ENCODE measurements around the gene RAPGEF1. TPM values are rescaled to one million over a fixed set of nuclear protein-coding genes. Genes with fewer than 3 reads are reported as not detected.

RAPGEF1 gene
- total and polyA plus RNA-seq, 2 experiments from 2014 or later, result 9.9 to 82.8 TPM

GRCh38 chr9:131620764-131621520 is 118.9 kb downstream of the RAPGEF1 start:
- H3K79me2 ChIP-seq (replicated peaks; ENCODE audit: insufficient read depth), result no peaks in the 10 kb centered on the region
- H3K36me3 ChIP-seq (ENCODE audit: insufficient read depth), result peaks cover 12% of the 10 kb centered on the region; the same call in 1 of the 2 replicates
- no peak overlapping the region for H3K27ac ChIP-seq (ENCODE audit: low read depth)
- DNase-seq (ENCODE audit: low spot score) (no peak), ATAC-seq (no peak)
- H4K20me1 ChIP-seq (replicated peaks; ENCODE audit: insufficient read depth), result peaks cover 3% of the 10 kb centered on the region
- TF ChIP-seq EZH2 (IDR thresholded peaks at IDR 0.05; ENCODE audit: low read depth, unreplicated experiment) (no peak), STAT1 (IDR thresholded peaks at IDR 0.05; ENCODE audit: unreplicated experiment) (no peak), CREB1 (CRISPR knock-in tag; IDR thresholded peaks at IDR 0.05; ENCODE audit: low read depth) (no peak), ZNF114 (CRISPR knock-in tag; IDR thresholded peaks at IDR 0.05) (no peak), JUNB (IDR thresholded peaks at IDR 0.05; ENCODE audit: unreplicated experiment) (no peak)
- TF ChIP-seq, protein P1, sequence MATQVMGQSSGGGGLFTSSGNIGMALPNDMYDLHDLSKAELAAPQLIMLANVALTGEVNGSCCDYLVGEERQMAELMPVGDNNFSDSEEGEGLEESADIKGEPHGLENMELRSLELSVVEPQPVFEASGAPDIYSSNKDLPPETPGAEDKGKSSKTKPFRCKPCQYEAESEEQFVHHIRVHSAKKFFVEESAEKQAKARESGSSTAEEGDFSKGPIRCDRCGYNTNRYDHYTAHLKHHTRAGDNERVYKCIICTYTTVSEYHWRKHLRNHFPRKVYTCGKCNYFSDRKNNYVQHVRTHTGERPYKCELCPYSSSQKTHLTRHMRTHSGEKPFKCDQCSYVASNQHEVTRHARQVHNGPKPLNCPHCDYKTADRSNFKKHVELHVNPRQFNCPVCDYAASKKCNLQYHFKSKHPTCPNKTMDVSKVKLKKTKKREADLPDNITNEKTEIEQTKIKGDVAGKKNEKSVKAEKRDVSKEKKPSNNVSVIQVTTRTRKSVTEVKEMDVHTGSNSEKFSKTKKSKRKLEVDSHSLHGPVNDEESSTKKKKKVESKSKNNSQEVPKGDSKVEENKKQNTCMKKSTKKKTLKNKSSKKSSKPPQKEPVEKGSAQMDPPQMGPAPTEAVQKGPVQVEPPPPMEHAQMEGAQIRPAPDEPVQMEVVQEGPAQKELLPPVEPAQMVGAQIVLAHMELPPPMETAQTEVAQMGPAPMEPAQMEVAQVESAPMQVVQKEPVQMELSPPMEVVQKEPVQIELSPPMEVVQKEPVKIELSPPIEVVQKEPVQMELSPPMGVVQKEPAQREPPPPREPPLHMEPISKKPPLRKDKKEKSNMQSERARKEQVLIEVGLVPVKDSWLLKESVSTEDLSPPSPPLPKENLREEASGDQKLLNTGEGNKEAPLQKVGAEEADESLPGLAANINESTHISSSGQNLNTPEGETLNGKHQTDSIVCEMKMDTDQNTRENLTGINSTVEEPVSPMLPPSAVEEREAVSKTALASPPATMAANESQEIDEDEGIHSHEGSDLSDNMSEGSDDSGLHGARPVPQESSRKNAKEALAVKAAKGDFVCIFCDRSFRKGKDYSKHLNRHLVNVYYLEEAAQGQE (IDR thresholded peaks at IDR 0.05; ENCODE audit: unreplicated experiment), result no peak
- Mint-ChIP-seq H3K4me3 (no peak overlapping the region), H3K27ac (peak overlapping the region; percentile 9; the same call in 1 of the 2 replicates), H3K36me3 (ENCODE audit: low read depth) (peaks cover 46% of the 10 kb centered on the region), H3K9me3 (no peaks in the 10 kb centered on the region), H3K27me3 (ENCODE audit: insufficient read depth, low read depth, poor library complexity) (peaks cover 14% of the 10 kb centered on the region), H3K4me1 (peaks cover 13% of the 10 kb centered on the region)
- no peaks in the 10 kb centered on the region for H3K4me1 ChIP-seq (ENCODE audit: insufficient read depth)
- H3K27me3 ChIP-seq (ENCODE audit: insufficient read depth), result no peaks in the 10 kb centered on the region
- H3K4me3 ChIP-seq, result no peak overlapping the region
- no peaks in the 10 kb centered on the region for H3F3A ChIP-seq (replicated peaks; ENCODE audit: low read depth)
- no peaks in the 10 kb centered on the region for H3K9me2 ChIP-seq (ENCODE audit: insufficient read depth)
- no peak overlapping the region for H2AFZ ChIP-seq
- H3K4me2 ChIP-seq, result no peak overlapping the region

DNA sequence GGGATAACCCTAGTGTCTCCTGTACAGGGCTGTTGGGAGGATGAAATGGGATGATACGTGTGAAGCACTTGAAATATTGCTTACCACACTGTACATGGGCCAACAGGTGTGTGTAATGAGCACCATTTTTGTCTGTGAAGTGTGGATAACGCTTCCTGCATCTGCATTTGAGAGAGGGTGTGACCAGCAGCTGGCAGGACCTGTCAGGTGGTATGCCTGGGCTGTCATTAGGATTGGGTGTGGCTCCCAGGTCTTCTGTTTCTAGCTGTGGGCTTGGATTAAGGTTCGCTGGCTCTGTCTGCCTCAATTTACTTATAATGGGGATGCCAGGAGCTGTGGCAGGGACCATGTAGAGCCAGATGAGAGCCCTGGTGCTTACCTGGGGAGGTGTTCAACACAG is 120.2 kb downstream of the RAPGEF1 start:
- Mint-ChIP-seq H3K4me1 (peaks cover 13% of the 10 kb centered on the region), H3K27ac (no peak overlapping the region), H3K27me3 (ENCODE audit: insufficient read depth, low read depth, poor library complexity) (peaks cover 14% of the 10 kb centered on the region), H3K36me3 (ENCODE audit: low read depth) (peaks cover 46% of the 10 kb centered on the region), H3K4me3 (no peak overlapping the region), H3K9me3 (no peaks in the 10 kb centered on the region)
- Histone ChIP-seq H3K27ac (ENCODE audit: low read depth) (no peak overlapping the region), H2AFZ (no peak overlapping the region), H4K20me1 (replicated peaks; ENCODE audit: insufficient read depth) (no peaks in the 10 kb centered on the region; the same call in none of the 2 replicates), H3K79me2 (replicated peaks; ENCODE audit: insufficient read depth) (no peaks in the 10 kb centered on the region), H3K36me3 (ENCODE audit: insufficient read depth) (peaks cover 5% of the 10 kb centered on the region; the same call in 1 of the 2 replicates), H3K9me2 (ENCODE audit: insufficient read depth) (no peaks in the 10 kb centered on the region), H3K4me1 (ENCODE audit: insufficient read depth) (no peaks in the 10 kb centered on the region), H3K4me2 (no peak overlapping the region), H3F3A (replicated peaks; ENCODE audit: low read depth) (no peaks in the 10 kb centered on the region), H3K27me3 (ENCODE audit: insufficient read depth) (no peaks in the 10 kb centered on the region), H3K4me3 (no peak overlapping the region)
- no peak for ATAC-seq
- no peak for DNase-seq (ENCODE audit: low spot score)
- no peak for TF ChIP-seq ZNF331 (CRISPR knock-in tag; IDR thresholded peaks at IDR 0.05; ENCODE audit: low read depth)
- TF ChIP-seq JUNB (IDR thresholded peaks at IDR 0.05; ENCODE audit: unreplicated experiment), result no peak
- no peak for TF ChIP-seq ETS1 (IDR thresholded peaks at IDR 0.05)
- TF ChIP-seq CTCF (conservative IDR thresholded peaks at IDR 0.05; ENCODE audit: low read depth in 2 of 2), result no peak
- no peak for TF ChIP-seq EZH2phosphoT487 (IDR thresholded peaks at IDR 0.05; ENCODE audit: unreplicated experiment)
- TF ChIP-seq EZH2 (IDR thresholded peaks at IDR 0.05; ENCODE audit: low read depth, unreplicated experiment), result no peak
